HCT116 (cell line): Measurements from ENCODE around the gene MPP7. TPM values are rescaled to one million over a fixed set of nuclear protein-coding genes. Genes with fewer than 3 reads are reported as not detected.

Experiments
- ATAC-seq: fragments of 200-7000 bp; cut with Tn5 transposase; 2 replicates; pipeline ENCODE4 v1.9.1; 2020; ENCODE audit warnings: mild to moderate bottlenecking, moderate library complexity
- BruUV-seq: library from RNA; stranded (reverse); fragments of 400-500 nt; replicated peaks from 2 replicates; lab custom pipeline; 2021; lab: Mats Ljungman, UMichigan
- CTCF ChIA-PET: fragments of 300-600 bp; sonication (Branson Sonifier 250); formaldehyde crosslinking; loops from one replicate; lab custom pipeline; 2021; ENCODE audit warnings: antibody characterized with exemption; lab: Charles Lee
- POLR2A ChIA-PET: fragments of 300-600, 350-600 bp; sonication (Branson Sonifier 250); formaldehyde crosslinking; loops from one replicate; lab custom pipeline; 2021; ENCODE audit warnings: antibody characterized with exemption; lab: Charles Lee
- RAD21 ChIA-PET, 2 experiments: fragments of 300-600 bp; sonication (Branson Sonifier 250); formaldehyde crosslinking; loops; one replicate each; lab custom pipeline; 2023; ENCODE audit warnings: low total read pairs in 2 of 2; ENCODE audit not compliant: uncharacterized antibody in 2 of 2, unreplicated experiment in 2 of 2, low non-redundant PET in 1 of 2; lab: Charles Lee
- DNase-seq: peaks from one replicate; pipeline ENCODE4 v3.0.0-alpha.2; 2010; ENCODE audit warnings: low read depth, low spot score
- H2AFZ ChIP-seq: fragments of 200-600 bp; shearing (Covaris generic), sonication (generic); 2 replicates; pipeline ENCODE4 v1.6.1; 2017; ENCODE audit warnings: low read depth, mixed run types, mixed read lengths, antibody characterized with exemption, low read length; ENCODE audit not compliant: poor library complexity, severe bottlenecking
- H3K27ac ChIP-seq: 2 replicates; pipeline ENCODE4 v1.5.1; 2012; ENCODE audit warnings: low read depth, low read length
- H3K27me3 ChIP-seq: fragments of 200-600 bp; sonication (generic); 2 replicates; pipeline ENCODE4 v1.6.1; 2016; ENCODE audit warnings: mixed run types, low read length, mixed read lengths; ENCODE audit not compliant: insufficient read depth
- H3K36me3 ChIP-seq, 2 experiments: fragments of 200-500 bp in 1 of 2; fragments of 200-600 bp in 1 of 2; sonication (Bioruptor generic) in 1 of 2; sonication (generic) in 1 of 2; 2 replicates each; pipeline versions ENCODE4 v1.5.1 to v1.6.1; 2014 to 2016; ENCODE audit warnings: low read length in 2 of 2, inconsistent platforms in 1 of 2, mixed read lengths in 1 of 2, mixed run types in 1 of 2; ENCODE audit not compliant: insufficient read depth in 2 of 2, control insufficient read depth in 1 of 2
- H3K4me1 ChIP-seq, 2 experiments: fragments of 200-600 bp in 1 of 2; sonication (generic) in 1 of 2; 2 replicates each; pipeline versions ENCODE4 v1.5.1 to v1.6.1; 2012 to 2017; ENCODE audit warnings: low read length in 2 of 2, inconsistent platforms in 1 of 2, mild to moderate bottlenecking in 1 of 2, mixed read lengths in 1 of 2, mixed run types in 1 of 2, moderate library complexity in 1 of 2; ENCODE audit not compliant: insufficient read depth in 2 of 2, control insufficient read depth in 1 of 2
- H3K4me2 ChIP-seq: fragments of 200-600 bp; sonication (generic); 2 replicates; pipeline ENCODE4 v1.6.1; 2017; ENCODE audit warnings: mixed run types, low read length, mixed read lengths
- H3K4me3 ChIP-seq, 2 experiments: fragments of 200-600 bp in 1 of 2; sonication (generic) in 1 of 2; replicated peaks in 1 of 2; 2 replicates each; pipeline ENCODE4 v1.5.1; 2011 to 2016; ENCODE audit warnings: low read length in 2 of 2, control low read depth in 1 of 2, low read depth in 1 of 2, mild to moderate bottlenecking in 1 of 2, mixed read lengths in 1 of 2, mixed run types in 1 of 2
- H3K79me2 ChIP-seq: fragments of 200-600 bp; sonication (generic); 2 replicates; pipeline ENCODE4 v1.6.1; 2017; ENCODE audit warnings: mild to moderate bottlenecking, mixed run types, low read length, moderate library complexity, mixed read lengths; ENCODE audit not compliant: insufficient read depth
- H3K9ac ChIP-seq: fragments of 200-600 bp; sonication (generic); 2 replicates; pipeline ENCODE4 v1.6.1; 2016; ENCODE audit warnings: low read length, mixed read lengths
- H3K9me2 ChIP-seq: fragments of 200-600 bp; sonication (generic), shearing (Covaris generic); 2 replicates; pipeline ENCODE4 v1.6.1; 2017; ENCODE audit warnings: mixed run types, mild to moderate bottlenecking, moderate library complexity; ENCODE audit not compliant: insufficient read depth
- H3K9me3 ChIP-seq, 2 experiments: fragments of 200-500 bp in 1 of 2; fragments of 200-600 bp in 1 of 2; sonication (Bioruptor generic) in 1 of 2; sonication (generic) in 1 of 2; 2 replicates each; pipeline ENCODE4 v1.6.1; 2014 to 2017; ENCODE audit warnings: low read length in 2 of 2, mixed read lengths in 2 of 2, inconsistent platforms in 1 of 2, low read depth in 1 of 2, mild to moderate bottlenecking in 1 of 2, mixed run types in 1 of 2, moderate library complexity in 1 of 2; ENCODE audit not compliant: control insufficient read depth in 1 of 2, insufficient read depth in 1 of 2
- H4K20me1 ChIP-seq: fragments of 200-600 bp; sonication (generic), shearing (Covaris generic); 2 replicates; pipeline ENCODE4 v1.6.1; 2017; ENCODE audit warnings: mixed run types, mild to moderate bottlenecking, moderate library complexity; ENCODE audit not compliant: insufficient read depth
- CBX3 ChIP-seq: IDR thresholded peaks from 2 replicates; pipeline ENCODE4 v1.6.1; 2012; ENCODE audit warnings: low read depth
- CEBPB ChIP-seq: IDR thresholded peaks from 2 replicates; pipeline ENCODE4 v1.6.1; 2012; ENCODE audit warnings: low read depth
- CTCF ChIP-seq, 3 experiments: fragments of 200-600 bp in 1 of 3; sonication (generic) in 1 of 3; IDR thresholded peaks in 2 of 3; conservative IDR thresholded peaks in 1 of 3; 2 replicates each; pipeline ENCODE4 v1.5.1; 2012 to 2017; ENCODE audit warnings: low read depth in 2 of 3, low read length in 2 of 3, antibody characterized with exemption in 1 of 3, borderline replicate concordance in 1 of 3, control low read depth in 1 of 3, mild to moderate bottlenecking in 1 of 3, mixed read lengths in 1 of 3, mixed run types in 1 of 3, moderate library complexity in 1 of 3; ENCODE audit not compliant: insufficient read depth in 1 of 3
- EGR1 ChIP-seq: IDR thresholded peaks from 2 replicates; pipeline ENCODE4 v1.6.1; 2012; ENCODE audit warnings: low read depth
- ELF1 ChIP-seq: IDR thresholded peaks from 2 replicates; pipeline ENCODE4 v1.6.1; 2012; ENCODE audit warnings: low read depth, borderline replicate concordance
- EZH2 ChIP-seq: fragments of 200-600 bp; sonication (generic); IDR thresholded peaks from 2 replicates; pipeline ENCODE4 v1.6.1; 2017; ENCODE audit warnings: antibody characterized with exemption, mixed run types
- FOSL1 ChIP-seq: IDR thresholded peaks from 2 replicates; pipeline ENCODE4 v1.6.1; 2012; ENCODE audit warnings: low read depth
- POLR2A ChIP-seq: IDR thresholded peaks from 2 replicates; pipeline ENCODE4 v1.7.0; 2011; ENCODE audit warnings: borderline replicate concordance; ENCODE audit not compliant: insufficient read depth, insufficient read length; ENCODE audit errors: extremely low read depth
- POLR2AphosphoS5 ChIP-seq: IDR thresholded peaks from 2 replicates; pipeline ENCODE4 v1.6.1; 2011; ENCODE audit warnings: mild to moderate bottlenecking, low read depth, low read length, moderate library complexity
- RAD21 ChIP-seq: IDR thresholded peaks from 2 replicates; pipeline ENCODE4 v1.6.1; 2012; ENCODE audit warnings: low read depth, mild to moderate bottlenecking
- SIN3A ChIP-seq: IDR thresholded peaks from 2 replicates; pipeline ENCODE4 v1.6.1; 2012; ENCODE audit warnings: low read depth
- SP1 ChIP-seq: IDR thresholded peaks from 2 replicates; pipeline ENCODE4 v1.6.1; 2012; ENCODE audit warnings: low read depth
- TCF7L2 ChIP-seq: IDR thresholded peaks from 2 replicates; pipeline ENCODE4 v1.7.0; 2011; ENCODE audit warnings: borderline replicate concordance, inconsistent platforms; ENCODE audit not compliant: insufficient read depth, insufficient read length; ENCODE audit errors: extremely low read depth
- YY1 ChIP-seq: IDR thresholded peaks from 2 replicates; pipeline ENCODE4 v1.6.1; 2011; ENCODE audit warnings: low read length, low read depth, moderate library complexity, mild to moderate bottlenecking; ENCODE audit not compliant: insufficient replicate concordance; ENCODE audit errors: extremely low read depth
- ZBTB33 ChIP-seq: IDR thresholded peaks from 2 replicates; pipeline ENCODE4 v1.6.1; 2011; ENCODE audit warnings: mild to moderate bottlenecking, low read length, moderate library complexity; ENCODE audit not compliant: insufficient replicate concordance; ENCODE audit errors: extremely low read depth
- ZFX ChIP-seq: fragments of 450-650 bp; IDR thresholded peaks from 2 replicates; pipeline ENCODE4 v1.6.1; 2017
- ZNF274 ChIP-seq: fragments of 200-500 bp; sonication (Bioruptor generic); IDR thresholded peaks from 2 replicates; pipeline ENCODE4 v1.6.1; 2014; ENCODE audit warnings: mild to moderate bottlenecking, low read depth, low read length, inconsistent platforms
- intact Hi-C: fragments of 100-400 bp; cut with micrococcal nuclease; formaldehyde crosslinking; loops from 2 replicates; pipeline ENCODE4 v1.10.0; 2022
- total RNA-seq: library from RNA; stranded (reverse); gene quantifications from one replicate; pipeline ENCODE4 v1.2.1, GENCODE V29; 2021; ENCODE audit not compliant: unreplicated experiment
- TF ChIP-seq, protein P1 (sequence below): IDR thresholded peaks from 2 replicates; pipeline ENCODE4 v1.6.1; 2012
- TF ChIP-seq, protein P2 (sequence below): IDR thresholded peaks from 2 replicates; pipeline ENCODE4 v1.6.1; 2012

Gene MPP7
- total RNA-seq, 1 experiment from 2014 or later = 64.5 TPM

DNA sequence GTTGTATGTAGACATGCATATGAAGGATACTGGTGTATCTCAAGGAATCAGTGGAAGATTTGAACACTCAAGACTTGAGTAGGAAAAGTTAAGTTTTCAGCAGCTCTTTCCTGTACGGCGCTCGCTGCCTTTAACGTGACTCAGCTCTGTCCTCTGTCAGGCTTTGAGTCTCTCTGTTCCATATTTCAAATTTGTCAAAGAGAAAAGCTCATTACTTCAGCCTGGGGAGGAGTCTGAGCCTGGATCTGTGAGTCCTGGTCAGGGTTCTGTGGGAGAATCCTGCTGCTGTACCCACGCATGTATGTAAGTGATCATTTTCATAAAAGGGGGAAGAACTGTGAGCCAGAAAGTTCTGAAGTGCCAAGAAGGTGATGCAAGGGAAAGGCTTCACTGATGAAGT is 13.8 kb upstream of the MPP7 start:
- DNase-seq = no peak
- no peak overlapping the region for H2AFZ ChIP-seq
- POLR2A ChIA-PET = no interaction called here

More for the DNA sequence above, 13.8 kb upstream of the MPP7 start:
- no peak for TF ChIP-seq RAD21
- TF ChIP-seq SIN3A = no peak
- TF ChIP-seq CTCF (IDR thresholded peaks at IDR 0.05 in 2 of 3, conservative IDR thresholded peaks at IDR 0.05 in 1 of 3; ENCODE audit: borderline replicate concordance in 1 of 3, insufficient read depth in 1 of 3, low read depth in 2 of 3, low read length in 2 of 3) = no peak
- no peak for TF ChIP-seq CEBPB
- TF ChIP-seq, protein P1, sequence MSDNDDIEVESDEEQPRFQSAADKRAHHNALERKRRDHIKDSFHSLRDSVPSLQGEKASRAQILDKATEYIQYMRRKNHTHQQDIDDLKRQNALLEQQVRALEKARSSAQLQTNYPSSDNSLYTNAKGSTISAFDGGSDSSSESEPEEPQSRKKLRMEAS = no peak
- no peak for TF ChIP-seq CBX3
- no peak for TF ChIP-seq EGR1
- TF ChIP-seq POLR2AphosphoS5 = no peak
- TF ChIP-seq ZBTB33 = no peak
- TF ChIP-seq EZH2 = no peak
- TF ChIP-seq FOSL1 = no peak
- TF ChIP-seq, protein P2, sequence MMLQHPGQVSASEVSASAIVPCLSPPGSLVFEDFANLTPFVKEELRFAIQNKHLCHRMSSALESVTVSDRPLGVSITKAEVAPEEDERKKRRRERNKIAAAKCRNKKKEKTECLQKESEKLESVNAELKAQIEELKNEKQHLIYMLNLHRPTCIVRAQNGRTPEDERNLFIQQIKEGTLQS = no peak
- no peak for TF ChIP-seq ZNF274
- TF ChIP-seq ZFX = no peak
- TF ChIP-seq POLR2A = no peak
- TF ChIP-seq ELF1 = no peak
- TF ChIP-seq SP1 = no peak
- no peak for TF ChIP-seq YY1
- TF ChIP-seq TCF7L2 = no peak
- Histone ChIP-seq H3K4me1 (peaks cover 6 to 11% of the 10 kb centered on the region in 2 experiments), H3K36me3 (no peaks in the 10 kb centered on the region), H3K9me2 (no peaks in the 10 kb centered on the region), H3K4me3 (no peak overlapping the region), H3K9ac (no peak overlapping the region), H3K27me3 (no peaks in the 10 kb centered on the region), H3K27ac (no peak overlapping the region), H3K4me2 (no peak overlapping the region), H3K79me2 (no peaks in the 10 kb centered on the region), H4K20me1 (no peaks in the 10 kb centered on the region), H3K9me3 (no peaks in the 10 kb centered on the region)
- CTCF ChIA-PET = no interaction called here
- intact Hi-C loops = no loop called here
- ATAC-seq = no peak
- RAD21 ChIA-PET = no interaction called here
- no TSS peak for BruUV-seq
